GM12872 (cell line): Measurements from ENCODE around the gene S100A9.

ENCODE experiments used
- TF ChIP-seq, protein P1 (sequence below): IDR thresholded peaks from 3 replicates; pipeline ENCODE4 v1.5.1; 2011; ENCODE audit warnings: low read depth, mild to moderate bottlenecking, low read length, moderate library complexity; ENCODE audit not compliant: insufficient read depth

S100A9 gene

DNA sequence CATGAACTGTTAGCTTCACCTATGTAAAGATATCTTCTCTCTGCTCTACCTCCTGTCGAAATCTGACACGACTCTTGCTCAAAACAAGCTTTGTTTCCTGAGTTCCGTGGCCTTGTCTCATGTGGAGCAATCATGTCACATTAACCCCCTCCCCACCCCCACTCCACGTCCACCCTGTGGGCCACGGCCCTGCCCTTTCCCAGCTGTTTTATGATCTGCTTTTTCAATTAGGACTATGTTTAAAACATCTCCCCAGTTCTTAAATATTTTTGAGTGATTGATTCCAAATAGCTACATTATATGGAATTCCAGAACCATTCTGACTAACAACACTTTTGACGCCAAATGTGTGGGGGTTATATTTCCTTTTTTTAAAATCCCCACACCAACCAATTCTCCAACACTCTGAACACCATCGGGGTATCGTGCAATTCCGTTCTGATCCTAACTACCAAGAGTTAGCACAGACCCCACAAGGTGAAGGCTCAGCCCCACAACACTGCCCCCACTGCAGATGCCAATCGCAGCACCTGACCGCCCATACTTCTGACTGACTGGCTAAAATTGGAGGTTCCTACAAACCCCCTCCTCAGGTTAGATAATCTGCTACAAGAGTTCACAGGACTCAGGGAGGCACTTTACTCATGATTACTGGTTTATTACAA is 45.9 kb downstream of the S100A9 start:
- TF ChIP-seq, protein P1, sequence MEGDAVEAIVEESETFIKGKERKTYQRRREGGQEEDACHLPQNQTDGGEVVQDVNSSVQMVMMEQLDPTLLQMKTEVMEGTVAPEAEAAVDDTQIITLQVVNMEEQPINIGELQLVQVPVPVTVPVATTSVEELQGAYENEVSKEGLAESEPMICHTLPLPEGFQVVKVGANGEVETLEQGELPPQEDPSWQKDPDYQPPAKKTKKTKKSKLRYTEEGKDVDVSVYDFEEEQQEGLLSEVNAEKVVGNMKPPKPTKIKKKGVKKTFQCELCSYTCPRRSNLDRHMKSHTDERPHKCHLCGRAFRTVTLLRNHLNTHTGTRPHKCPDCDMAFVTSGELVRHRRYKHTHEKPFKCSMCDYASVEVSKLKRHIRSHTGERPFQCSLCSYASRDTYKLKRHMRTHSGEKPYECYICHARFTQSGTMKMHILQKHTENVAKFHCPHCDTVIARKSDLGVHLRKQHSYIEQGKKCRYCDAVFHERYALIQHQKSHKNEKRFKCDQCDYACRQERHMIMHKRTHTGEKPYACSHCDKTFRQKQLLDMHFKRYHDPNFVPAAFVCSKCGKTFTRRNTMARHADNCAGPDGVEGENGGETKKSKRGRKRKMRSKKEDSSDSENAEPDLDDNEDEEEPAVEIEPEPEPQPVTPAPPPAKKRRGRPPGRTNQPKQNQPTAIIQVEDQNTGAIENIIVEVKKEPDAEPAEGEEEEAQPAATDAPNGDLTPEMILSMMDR, result no peak

DNA sequence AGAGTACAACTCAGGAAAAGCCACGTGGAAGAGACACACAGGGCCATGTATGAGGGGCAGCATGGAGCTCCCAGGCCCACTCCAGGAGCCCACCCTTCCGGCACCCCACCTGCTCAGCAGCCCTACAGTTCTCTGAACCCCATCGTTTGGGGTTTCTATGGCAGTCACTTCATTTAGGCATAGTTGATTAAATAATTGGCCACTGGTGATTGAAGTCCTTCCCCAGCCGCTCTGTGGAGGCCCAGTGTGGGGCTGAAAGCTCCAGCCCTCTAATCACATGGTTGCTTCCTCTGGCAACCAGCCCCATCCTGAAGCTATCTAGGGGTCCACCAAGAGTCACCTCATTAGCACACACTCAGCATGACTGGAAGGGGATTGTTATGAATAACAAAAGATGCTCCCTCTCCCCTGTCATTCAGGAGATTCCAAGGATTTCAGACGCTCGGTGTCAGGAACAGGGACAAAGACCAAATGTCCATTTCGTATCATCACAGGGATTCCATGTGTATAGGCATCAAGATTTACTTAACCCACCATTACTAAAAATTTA is 46.5 kb downstream of the S100A9 start:
- TF ChIP-seq, protein P1, result no peak

DNA sequence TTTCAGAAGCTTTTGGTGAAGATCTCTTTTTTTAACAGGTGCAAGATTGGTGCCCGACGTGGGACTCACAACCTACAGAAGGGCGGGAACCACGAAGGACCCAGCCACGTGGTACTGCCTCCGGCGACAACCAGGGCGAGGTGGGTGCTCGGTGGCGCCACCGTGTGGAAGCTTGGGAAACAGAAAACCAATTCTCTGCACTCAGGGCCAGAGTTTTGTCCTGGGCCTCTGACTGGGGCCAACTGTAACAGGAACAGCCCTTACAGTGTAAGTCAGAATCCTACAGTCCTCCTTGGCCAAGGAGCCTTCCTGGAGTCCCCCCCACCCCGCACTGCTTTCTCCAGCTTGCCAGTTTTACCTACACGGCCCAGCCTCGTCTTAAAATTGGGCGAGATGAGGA is 47.1 kb downstream of the S100A9 start:
- TF ChIP-seq, protein P1, result peak; percentile 66
